GM13976 (cell line): ENCODE measurements around the gene FBXO7.

ENCODE experiments used
- DNase-seq: peaks from one replicate; pipeline ENCODE4 v3.0.0; 2012; ENCODE audit warnings: low spot score
- CTCF ChIP-seq: IDR thresholded peaks from 2 replicates; pipeline ENCODE4 v1.5.1; 2012; ENCODE audit warnings: borderline replicate concordance, mild to moderate bottlenecking; ENCODE audit not compliant: insufficient read depth; ENCODE audit errors: extremely low read depth, missing control alignments, control extremely low read depth
- in situ Hi-C: fragments of 300-500 bp; cut with MboI; formaldehyde crosslinking; loops from one replicate; pipeline ENCODE4 v1.12.0; 2022; ENCODE audit warnings: low sequenced_read_pairs, mixed read lengths, inconsistent platforms; ENCODE audit not compliant: unreplicated experiment

Gene FBXO7

DNA sequence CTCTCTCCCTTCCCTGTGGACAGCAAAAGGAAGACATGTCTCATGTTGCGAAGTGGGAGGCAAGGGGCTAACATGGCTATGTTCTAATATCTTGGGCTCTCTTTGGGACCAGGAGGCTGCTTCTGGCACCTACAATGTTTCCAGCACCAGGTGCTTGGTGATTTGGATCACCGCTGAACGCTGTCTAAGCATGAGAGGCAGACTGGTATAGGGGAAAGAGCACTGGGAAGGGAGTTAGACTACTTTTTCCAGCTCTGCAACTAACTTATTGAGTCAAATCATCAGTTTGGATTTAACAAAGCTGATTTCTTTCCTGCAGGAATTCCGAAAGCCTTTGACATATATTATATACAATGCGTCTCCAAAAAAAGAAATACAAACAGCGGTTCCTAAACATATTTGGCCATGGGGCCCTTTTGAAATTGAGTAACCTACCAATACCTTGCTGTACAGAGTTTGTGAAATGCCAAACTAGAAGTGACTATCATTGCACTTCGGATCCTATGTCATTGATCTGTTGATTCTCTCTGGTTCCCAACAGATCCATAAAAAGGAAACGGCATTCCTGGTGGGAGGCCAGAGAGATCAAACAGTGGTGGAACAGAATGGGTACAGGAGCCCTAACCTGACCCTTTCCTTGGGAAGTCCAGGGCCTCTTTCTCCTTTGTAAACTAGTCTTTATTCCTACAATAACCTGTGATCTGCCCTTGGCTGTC, 37.8 kb downstream of the FBXO7 start:
- no peak for DNase-seq
- in situ Hi-C loops: no loop called here
- no peak for TF ChIP-seq CTCF

DNA sequence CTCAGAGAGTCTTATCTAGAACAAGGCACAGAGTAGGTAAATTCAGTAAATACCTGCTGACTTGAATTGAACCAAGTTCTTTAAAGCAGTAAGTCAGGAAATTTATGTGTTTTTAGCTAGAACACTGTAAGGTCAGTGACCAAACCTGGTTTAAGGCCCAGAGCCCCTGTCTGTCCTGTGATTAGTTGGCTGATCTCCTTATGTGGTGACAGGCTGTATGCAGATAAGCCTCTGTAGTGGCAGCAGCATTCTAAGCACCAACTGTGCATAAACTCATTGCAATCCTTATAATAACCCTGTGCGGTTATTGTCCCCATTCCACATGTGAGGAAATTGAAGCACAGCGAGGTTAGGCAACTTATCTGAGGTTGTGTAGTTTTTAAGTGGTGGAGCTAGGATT, 40.5 kb downstream of the FBXO7 start:
- in situ Hi-C loops: no loop called here
- no peak for DNase-seq
- TF ChIP-seq CTCF: no peak

- no peak for DNase-seq
- in situ Hi-C loops: no loop called here
- TF ChIP-seq CTCF: no peak
Measured at GRCh38 chr22:32517488-32517887, 42.9 kb downstream of the FBXO7 start.

DNA sequence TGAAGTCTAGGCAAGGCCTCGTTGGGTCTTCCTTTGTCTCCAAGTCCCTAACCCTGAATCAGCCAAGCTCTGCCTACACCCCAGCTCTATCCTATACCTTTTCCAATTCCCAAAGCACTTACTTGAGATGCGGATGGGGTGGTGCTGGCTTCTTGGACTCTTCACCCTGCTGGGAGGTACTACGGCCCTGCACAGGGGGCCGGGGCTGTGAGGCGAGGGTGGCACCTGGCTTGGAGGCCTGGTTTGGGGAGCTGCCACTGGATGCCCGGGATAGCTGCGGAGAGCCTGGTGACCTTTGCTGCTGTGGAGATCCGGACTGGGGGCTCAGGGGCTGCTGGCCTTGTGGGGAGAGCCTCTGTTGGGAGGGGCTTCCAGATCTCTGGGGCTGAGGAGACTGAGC, 43.3 kb downstream of the FBXO7 start:
- in situ Hi-C loops: no loop called here
- no peak for TF ChIP-seq CTCF
- no peak for DNase-seq

GRCh38 chr22:32518381-32518780, 43.8 kb downstream of the FBXO7 start:
- no peak for DNase-seq
- TF ChIP-seq CTCF: no peak
- in situ Hi-C loops: no loop called here

DNA sequence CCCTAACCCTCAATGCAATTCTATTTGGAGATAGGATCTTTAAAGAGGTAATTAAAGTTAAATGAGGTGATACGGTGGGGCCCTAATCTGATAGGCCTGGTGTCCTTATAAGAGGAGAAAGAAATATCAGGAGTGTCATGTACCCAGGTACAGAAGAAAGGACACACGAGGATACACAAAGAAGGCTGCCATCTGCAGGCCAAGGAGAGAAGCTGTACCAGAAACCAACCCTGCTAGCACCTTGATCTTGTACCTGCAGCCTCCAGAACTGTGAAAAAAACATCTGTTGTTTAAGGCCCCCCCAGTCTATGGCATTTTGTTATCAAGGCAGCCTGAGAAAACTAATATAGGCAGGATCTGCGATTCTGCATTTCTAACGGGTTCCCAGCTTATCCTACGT, 44.2 kb downstream of the FBXO7 start:
- in situ Hi-C loops: no loop called here
- no peak for DNase-seq
- TF ChIP-seq CTCF: peak; percentile 17

DNA sequence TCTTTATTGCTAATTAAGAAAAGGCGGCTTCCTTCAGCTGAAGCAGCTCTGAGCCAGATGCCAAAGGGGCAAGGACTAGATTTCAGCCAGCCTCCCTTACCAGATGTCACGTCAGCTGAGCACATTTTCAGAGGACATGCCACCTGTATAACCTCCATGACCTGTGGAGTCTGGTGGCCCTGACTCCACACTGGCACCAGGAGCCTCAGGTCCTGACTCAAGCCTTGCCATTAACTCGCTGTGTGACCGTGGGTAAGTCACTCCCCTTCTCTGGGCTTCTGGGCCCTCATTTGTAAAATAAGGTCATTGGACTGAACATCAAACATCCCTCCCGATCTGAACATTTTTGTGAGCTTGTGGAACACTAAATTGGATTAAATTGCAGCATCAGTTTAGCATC, 46.0 kb downstream of the FBXO7 start:
- in situ Hi-C loops: loop anchor here (10.0 kb wide), 1 partner anchor 274 kb away; no protein-coding TSS in a partner anchor
- TF ChIP-seq CTCF: no peak
- DNase-seq: no peak
